Spleen (tissue), 11 donors: ENCODE measurements around the gene B4GALT2. TPM values are rescaled to one million over a fixed set of nuclear protein-coding genes. Genes with fewer than 3 reads are reported as not detected.

Experiments used
- DNase-seq: peaks from one replicate; pipeline ENCODE4 v3.0.0-alpha.2; 2020
- H3K27ac ChIP-seq, 8 donors: fragments of 200-600 bp; sonication (generic) in 7 of 8; 1 replicate in 4 of 8; 2 replicates in 4 of 8; pipeline versions ENCODE4 v1.5.0 to v1.8.0; 2016 to 2021; ENCODE audit warnings: inconsistent platforms in 4 of 8, mild to moderate bottlenecking in 4 of 8, moderate library complexity in 1 of 8
- H3K27me3 ChIP-seq, 7 donors: fragments of 200-600 bp; sonication (generic) in 6 of 7; replicated peaks in 1 of 7; 1 replicate in 4 of 7; 2 replicates in 3 of 7; pipeline versions ENCODE4 v1.5.0 to v1.8.0; 2016 to 2021; ENCODE audit warnings: inconsistent platforms in 3 of 7, mild to moderate bottlenecking in 1 of 7
- H3K36me3 ChIP-seq, 6 donors: fragments of 200-600 bp; sonication (generic) in 5 of 6; 1 replicate in 4 of 6; 2 replicates in 2 of 6; pipeline versions ENCODE4 v1.5.0 to v1.8.0; 2016 to 2021; ENCODE audit warnings: inconsistent platforms in 2 of 6
- H3K4me1 ChIP-seq, 6 donors: fragments of 200-600 bp; sonication (generic) in 5 of 6; 1 replicate in 3 of 6; 2 replicates in 3 of 6; pipeline versions ENCODE4 v1.5.0 to v1.8.0; 2016 to 2021; ENCODE audit warnings: inconsistent platforms in 3 of 6
- H3K4me3 ChIP-seq, 8 donors: fragments of 200-600 bp; sonication (generic) in 7 of 8; 1 replicate in 4 of 8; 2 replicates in 4 of 8; pipeline versions ENCODE4 v1.5.0 to v1.8.0; 2016 to 2021; ENCODE audit warnings: inconsistent platforms in 4 of 8, mild to moderate bottlenecking in 4 of 8, moderate library complexity in 2 of 8
- H3K9me3 ChIP-seq, 8 donors: fragments of 200-600 bp; sonication (generic) in 7 of 8; 1 replicate in 4 of 8; 2 replicates in 4 of 8; pipeline versions ENCODE4 v1.5.0 to v1.8.0; 2016 to 2021; ENCODE audit warnings: inconsistent platforms in 4 of 8
- CTCF ChIP-seq, 11 experiments: fragments of 200-600 bp in 7 of 11; fragments of 450-650 bp in 4 of 11; sonication (generic) in 4 of 11; IDR thresholded peaks in 8 of 11; conservative IDR thresholded peaks in 3 of 11; 1 replicate in 7 of 11; 2 replicates in 4 of 11; pipeline versions ENCODE4 v1.4.0 to v1.8.0; 2016 to 2021; ENCODE audit warnings: antibody characterized with exemption in 11 of 11, inconsistent platforms in 4 of 11, mild to moderate bottlenecking in 1 of 11
- POLR2A ChIP-seq, 3 donors: fragments of 450-650 bp; IDR thresholded peaks; one replicate each; pipeline ENCODE4 v1.5.1; 2017; ENCODE audit warnings: antibody characterized with exemption in 3 of 3, mild to moderate bottlenecking in 1 of 3
- POLR2AphosphoS5 ChIP-seq, 3 donors: sonication (generic); formaldehyde crosslinking; IDR thresholded peaks; one replicate each; pipeline ENCODE4 v1.5.1; 2017; ENCODE audit warnings: antibody characterized with exemption in 3 of 3
- WGBS, 5 donors: extraction: QIAGEN DNeasy Blood & Tissue Kit in 3 of 5; methylation state at CpG; one replicate each; pipeline versions ENCODE4 v1.1.5 to v1.1.7; 2013 to 2018; 5-methylcytosine and 5-hydroxymethylcytosine counted together
- intact Hi-C: fragments of 100-400 bp; cut with DNase I; formaldehyde crosslinking; loops from one replicate; pipeline ENCODE4 v1.15.0; 2023; ENCODE audit warnings: low total_unique reads
- polyA plus RNA-seq, 3 donors: library from polyadenylated mRNA; stranded (reverse); fragments of 200-250 nt; gene quantifications; one replicate each; pipeline ENCODE4 v1.2.1, GENCODE V29; 2013
- total RNA-seq, 7 donors: library from RNA; depleted of rRNA in 3 of 7; stranded (reverse); fragments of >200 nt in 3 of 7; fragmentation: NEBNext Ultra II Directional in 4 of 7; extraction: Animal tissue kit (Norgen Biotek cat#: 25700) in 4 of 7; gene quantifications; one replicate each; pipeline versions ENCODE4 v1.1.0 to v1.2.1, GENCODE V29; 2016 to 2021
- donor health status: healthy with polysubstance abuse.
- donor health status: DM: no; HTN: no; CAD: no; lungs with moderate emphysema.
- donor health status: DM: no; HTN: no; CAD: no.
- donor health status: Bipolar disorder and iron deficiency.
- donor health status: healthy.
- donor health status: DM: no; HTN: no; CAD: no.
- donor health status: DM: yes; HTN: yes; CAD: no.

B4GALT2 gene
- total and polyA plus RNA-seq, 10 donors = 7.0 to 23.3 (median 12.8) TPM

GRCh38 chr1:43974443-43975248 is 4.4 kb upstream of the B4GALT2 start, which contains the start of gene ATP6V0B:
Gene ATP6V0B (plus strand): TSS chr1:43974960. CDS start chr1:43975041, 81 bp downstream.
- 0 to 1% (median 1%) methylated on average over 17 to 93 of the region's 93 CpGs for WGBS, 5 donors
- Histone ChIP-seq H3K4me1 (peaks cover 41 to 76% (median 64%) of the 10 kb centered on the region in 6 donors), H3K4me3 (peak within 1 kb of the TSS; percentile 77 to 95 (median 88)), H3K36me3 (peaks cover 0 to 53% (median 28%) of the 10 kb centered on the region in 6 donors), H3K27me3 (peaks cover 0 to 4% (median 0%) of the 10 kb centered on the region in 7 donors), H3K27ac (peak within 1 kb of the TSS; percentile 91 to 100 (median 97)), H3K9me3 (no peaks in the 10 kb centered on the region)
- DNase-seq = peak; percentile 99
- TF ChIP-seq POLR2A (IDR thresholded peaks at IDR 0.05) (peak; percentile 12 to 90 (median 72)), CTCF (IDR thresholded peaks at IDR 0.05 in 8 of 11, conservative IDR thresholded peaks at IDR 0.05 in 3 of 11) (peak in 10 of 11 experiments; percentile 4 to 63 (median 44)), POLR2AphosphoS5 (IDR thresholded peaks at IDR 0.05) (peak; percentile 97 to 99 (median 98))
- intact Hi-C loops = no loop called here

DNA sequence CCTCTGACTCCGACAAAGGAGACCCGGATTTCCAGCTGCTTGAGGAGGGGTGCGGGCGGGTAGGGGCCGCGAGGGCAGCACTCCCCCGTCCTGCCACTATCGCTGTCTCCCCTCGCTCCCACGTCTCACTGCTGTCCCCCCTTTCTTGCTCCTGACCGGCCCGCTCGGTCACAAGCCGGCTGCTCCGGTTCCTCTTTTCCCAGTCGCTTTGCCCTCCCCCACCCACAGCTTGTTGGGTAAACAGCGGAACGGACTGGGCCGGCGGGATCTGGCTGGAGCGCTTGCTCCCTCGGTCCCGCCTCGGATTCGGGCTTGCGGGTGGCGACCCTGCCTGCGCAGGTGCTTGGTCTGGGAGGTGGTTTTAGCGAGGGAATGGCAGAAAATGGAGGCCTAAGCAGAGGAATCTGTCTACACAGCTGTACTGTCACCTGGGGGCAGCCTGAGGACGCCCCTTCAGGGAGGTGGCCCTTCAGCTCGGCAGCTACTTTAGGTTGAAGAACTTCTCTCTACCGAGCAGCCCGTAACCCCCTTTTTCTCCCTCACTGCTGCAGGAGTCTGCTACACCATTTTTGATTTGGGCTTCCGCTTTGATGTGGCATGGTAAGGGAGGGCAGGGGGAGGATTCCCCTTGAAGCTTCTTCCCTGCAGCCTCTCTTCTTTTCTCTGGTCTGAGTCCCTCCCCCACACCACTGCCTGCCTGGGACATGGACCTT is 3.6 kb upstream of the B4GALT2 start:
- H3K4me1 ChIP-seq = peaks cover 38 to 77% (median 66%) of the 10 kb centered on the region in 6 donors
- H3K4me3 ChIP-seq = peak overlapping the region; percentile 77 to 95 (median 88)
- H3K9me3 ChIP-seq = no peaks in the 10 kb centered on the region
- H3K27ac ChIP-seq = peak overlapping the region; percentile 91 to 100 (median 97)
- H3K36me3 ChIP-seq = peaks cover 0 to 53% (median 28%) of the 10 kb centered on the region in 6 donors
- intact Hi-C loops = no loop called here
- H3K27me3 ChIP-seq = peaks cover 0 to 6% (median 0%) of the 10 kb centered on the region in 7 donors
- 0 to 3% (median 1%) methylated on average over 31 to 34 of the region's 34 CpGs for WGBS, 5 donors
- TF ChIP-seq POLR2A (IDR thresholded peaks at IDR 0.05) (no peak), CTCF (IDR thresholded peaks at IDR 0.05 in 8 of 11, conservative IDR thresholded peaks at IDR 0.05 in 3 of 11) (no peak), POLR2AphosphoS5 (IDR thresholded peaks at IDR 0.05) (no peak)
- peak; percentile 95 for DNase-seq

DNA sequence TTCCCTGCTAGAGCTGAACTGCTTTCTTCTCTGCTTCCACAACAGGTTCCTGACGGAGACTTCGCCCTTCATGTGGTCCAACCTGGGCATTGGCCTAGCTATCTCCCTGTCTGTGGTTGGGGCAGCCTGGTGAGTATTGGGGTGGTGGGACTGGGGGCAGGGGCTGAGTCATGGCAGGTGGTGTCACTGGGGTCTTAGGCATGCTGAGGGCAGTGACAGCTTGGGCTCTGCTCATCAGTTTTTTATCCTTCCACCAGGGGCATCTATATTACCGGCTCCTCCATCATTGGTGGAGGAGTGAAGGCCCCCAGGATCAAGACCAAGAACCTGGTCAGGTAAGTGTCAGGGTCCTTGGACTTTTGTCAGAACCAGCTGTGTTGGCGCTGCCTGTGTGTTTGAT is 3.0 kb upstream of the B4GALT2 start:
- H3K36me3 ChIP-seq = peaks cover 0 to 51% (median 28%) of the 10 kb centered on the region in 6 donors
- H3K27ac ChIP-seq = peak overlapping the region in 7 of 8 donors; percentile 95 to 100 (median 97)
- H3K4me1 ChIP-seq = peaks cover 31 to 77% (median 63%) of the 10 kb centered on the region in 6 donors
- H3K27me3 ChIP-seq = peaks cover 0 to 6% (median 0%) of the 10 kb centered on the region in 7 donors
- TF ChIP-seq CTCF (IDR thresholded peaks at IDR 0.05 in 8 of 11, conservative IDR thresholded peaks at IDR 0.05 in 3 of 11) (no peak), POLR2AphosphoS5 (IDR thresholded peaks at IDR 0.05) (no peak), POLR2A (IDR thresholded peaks at IDR 0.05) (no peak)
- H3K9me3 ChIP-seq = no peaks in the 10 kb centered on the region
- intact Hi-C loops = no loop called here
- H3K4me3 ChIP-seq = peak overlapping the region in 7 of 8 donors; percentile 77 to 94 (median 87)
- WGBS, 5 donors = 76 to 90% (median 83%) methylated on average over 4 of the region's 4 CpGs
- no peak for DNase-seq
